Measurements from ENCODE around the gene CC2D2A. TPM values are rescaled to one million over a fixed set of nuclear protein-coding genes. Genes with fewer than 3 reads are reported as not detected.

The CC2D2A gene
- total RNA-seq, 1 experiment from 2014 or later: 3.6 TPM

GRCh38 chr4:15587649-15588048, 118.0 kb downstream of the CC2D2A start:
- H3K27me3 ChIP-seq (ENCODE audit: control insufficient read depth, insufficient read depth, low read length): no peaks in the 10 kb centered on the region
- POLR2A ChIA-PET: no interaction called here
- no peak overlapping the region for H3K4me3 ChIP-seq (ENCODE audit: low read depth in 2 of 2, low read length in 2 of 2)
- intact Hi-C loops (cut with micrococcal nuclease; ENCODE audit: unreplicated experiment): no loop called here
- in situ Hi-C loops (cut with HindIII; ENCODE audit: low pct_unique_long_range_greater_than_20kb, low sequenced_read_pairs): no loop called here
- H3K27ac ChIP-seq (ENCODE audit: low read length): no peak overlapping the region
- no peaks in the 10 kb centered on the region for H3K4me1 ChIP-seq (ENCODE audit: control insufficient read depth, insufficient read depth, low read length)
- TF ChIP-seq POLR2AphosphoS5 (IDR thresholded peaks at IDR 0.05; ENCODE audit: low read depth, low read length): no peak
- no peak for TF ChIP-seq REST (IDR thresholded peaks at IDR 0.05; ENCODE audit: insufficient read depth in 1 of 2, low read depth in 2 of 2, low read length in 1 of 2)
- TF ChIP-seq SIN3A (IDR thresholded peaks at IDR 0.05; ENCODE audit: borderline replicate concordance, insufficient read depth, low read depth, low read length): no peak
- TF ChIP-seq CTCF (IDR thresholded peaks at IDR 0.05): no peak
- no peak for TF ChIP-seq TCF7L2 (IDR thresholded peaks at IDR 0.05; ENCODE audit: low read depth, low read length)
- no peaks in the 10 kb centered on the region for H3K36me3 ChIP-seq (ENCODE audit: control insufficient read depth, insufficient read depth, low read length)
- no peak for DNase-seq (ENCODE audit: low read depth, low spot score)
- CTCF ChIA-PET: no interaction called here
- ATAC-seq: no peak
- H3K9me3 ChIP-seq (ENCODE audit: control insufficient read depth, insufficient read depth, low read depth, low read length): no peaks in the 10 kb centered on the region
- no TSS peak for BruUV-seq (replicated peaks)

- Histone ChIP-seq H3K36me3 (ENCODE audit: control insufficient read depth, insufficient read depth, low read length) (no peaks in the 10 kb centered on the region), H3K4me3 (ENCODE audit: low read depth in 2 of 2, low read length in 2 of 2) (no peak overlapping the region), H3K4me1 (ENCODE audit: control insufficient read depth, insufficient read depth, low read length) (no peaks in the 10 kb centered on the region), H3K27me3 (ENCODE audit: control insufficient read depth, insufficient read depth, low read length) (no peaks in the 10 kb centered on the region), H3K27ac (ENCODE audit: low read length) (no peak overlapping the region), H3K9me3 (ENCODE audit: control insufficient read depth, insufficient read depth, low read depth, low read length) (no peaks in the 10 kb centered on the region)
- TF ChIP-seq CTCF (IDR thresholded peaks at IDR 0.05) (no peak), TCF7L2 (IDR thresholded peaks at IDR 0.05; ENCODE audit: low read depth, low read length) (no peak)
- in situ Hi-C loops (cut with HindIII; ENCODE audit: low pct_unique_long_range_greater_than_20kb, low sequenced_read_pairs) (no loop called here), intact Hi-C loops (cut with micrococcal nuclease; ENCODE audit: unreplicated experiment) (no loop called here)
- no TSS peak for BruUV-seq (replicated peaks)
- DNase-seq (ENCODE audit: low read depth, low spot score) (no peak), ATAC-seq (no peak)
- CTCF ChIA-PET: no interaction called here
- POLR2A ChIA-PET: no interaction called here
These were observed 123.1 kb downstream of the CC2D2A start for GRCh38 chr4:15592799-15593198.

GRCh38 chr4:15598644-15599043, 129.0 kb downstream of the CC2D2A start:
- TF ChIP-seq CTCF (IDR thresholded peaks at IDR 0.05): no peak
- TF ChIP-seq TCF7L2 (IDR thresholded peaks at IDR 0.05; ENCODE audit: low read depth, low read length): no peak
- TF ChIP-seq POLR2AphosphoS5 (IDR thresholded peaks at IDR 0.05; ENCODE audit: low read depth, low read length): no peak
- no peak for TF ChIP-seq SIN3A (IDR thresholded peaks at IDR 0.05; ENCODE audit: borderline replicate concordance, insufficient read depth, low read depth, low read length)
- no peak for TF ChIP-seq REST (IDR thresholded peaks at IDR 0.05; ENCODE audit: insufficient read depth in 1 of 2, low read depth in 2 of 2, low read length in 1 of 2)
- ATAC-seq (no peak), DNase-seq (ENCODE audit: low read depth, low spot score) (no peak)
- Histone ChIP-seq H3K9me3 (ENCODE audit: control insufficient read depth, insufficient read depth, low read depth, low read length) (no peaks in the 10 kb centered on the region), H3K27me3 (ENCODE audit: control insufficient read depth, insufficient read depth, low read length) (no peaks in the 10 kb centered on the region), H3K4me3 (ENCODE audit: low read depth in 2 of 2, low read length in 2 of 2) (no peak overlapping the region), H3K27ac (ENCODE audit: low read length) (no peak overlapping the region), H3K36me3 (ENCODE audit: control insufficient read depth, insufficient read depth, low read length) (no peaks in the 10 kb centered on the region), H3K4me1 (ENCODE audit: control insufficient read depth, insufficient read depth, low read length) (no peaks in the 10 kb centered on the region)
- ChIA-PET CTCF (no interaction called here), POLR2A (no interaction called here)
- intact Hi-C loops (cut with micrococcal nuclease; ENCODE audit: unreplicated experiment) (no loop called here), in situ Hi-C loops (cut with HindIII; ENCODE audit: low pct_unique_long_range_greater_than_20kb, low sequenced_read_pairs) (no loop called here)
- BruUV-seq (replicated peaks): no TSS peak

All from Panc1 (cell line).